Uterus (tissue), 4 donors: Measurements from ENCODE around the gene TIAM1. TPM values are rescaled to one million over a fixed set of nuclear protein-coding genes. Genes with fewer than 3 reads are reported as not detected.

ENCODE experiments used
- DNase-seq, 2 donors: peaks; one replicate each; pipeline ENCODE4 v3.0.0-alpha.2; 2019 to 2020
- H3K27ac ChIP-seq, 2 donors: fragments of 200-600 bp; sonication (generic); 1 replicate in 1 of 2; 2 replicates in 1 of 2; pipeline ENCODE4 v1.5.1; 2016 to 2018
- H3K27me3 ChIP-seq, 2 donors: fragments of 200-600 bp; sonication (generic); one replicate each; pipeline ENCODE4 v1.5.1; 2018 to 2019; ENCODE audit warnings: control low read depth in 1 of 2
- H3K36me3 ChIP-seq, 2 donors: fragments of 200-600 bp; sonication (generic); one replicate each; pipeline ENCODE4 v1.5.1; 2019; ENCODE audit warnings: control low read depth in 1 of 2
- H3K4me1 ChIP-seq, 2 donors: fragments of 200-600 bp; sonication (generic); one replicate each; pipeline ENCODE4 v1.5.1; 2018 to 2019; ENCODE audit warnings: control low read depth in 1 of 2
- H3K4me3 ChIP-seq, 2 donors: fragments of 200-600 bp; sonication (generic); 1 replicate in 1 of 2; 2 replicates in 1 of 2; pipeline ENCODE4 v1.5.1; 2018 to 2019; ENCODE audit warnings: mild to moderate bottlenecking in 1 of 2
- H3K9me3 ChIP-seq, 2 donors: fragments of 200-600 bp; sonication (generic); one replicate each; pipeline ENCODE4 v1.5.1; 2019; ENCODE audit warnings: control low read depth in 1 of 2
- POLR2A ChIP-seq, 2 donors: fragments of 450-650 bp; IDR thresholded peaks; one replicate each; pipeline ENCODE4 v1.6.1; 2016; ENCODE audit warnings: antibody characterized with exemption in 2 of 2, mild to moderate bottlenecking in 1 of 2, moderate library complexity in 1 of 2
- intact Hi-C: fragments of 100-400 bp; cut with DNase I; formaldehyde crosslinking; loops from one replicate; pipeline ENCODE4 v1.15.1; 2023; ENCODE audit warnings: low total_unique reads
- total RNA-seq, 4 donors: library from RNA; depleted of rRNA in 3 of 4; stranded (reverse); fragments of >200 nt in 3 of 4; gene quantifications; one replicate each; pipeline versions ENCODE4 v1.1.0 to v1.2.4, GENCODE V29; 2014 to 2023
- TF ChIP-seq, protein P1 (sequence below), 4 experiments: fragments of 200-600 bp in 2 of 4; fragments of 450-650 bp in 2 of 4; sonication (generic) in 2 of 4; IDR thresholded peaks; one replicate each; pipeline ENCODE4 v1.5.1; 2016 to 2019; ENCODE audit warnings: antibody characterized with exemption in 4 of 4, mild to moderate bottlenecking in 2 of 4, moderate library complexity in 1 of 4
- donor health status: DM: yes; HTN: yes; CAD: no.

TIAM1 gene
- total RNA-seq, 4 donors from 2014 or later = 14.4 to 74.9 (median 39.5) TPM

DNA sequence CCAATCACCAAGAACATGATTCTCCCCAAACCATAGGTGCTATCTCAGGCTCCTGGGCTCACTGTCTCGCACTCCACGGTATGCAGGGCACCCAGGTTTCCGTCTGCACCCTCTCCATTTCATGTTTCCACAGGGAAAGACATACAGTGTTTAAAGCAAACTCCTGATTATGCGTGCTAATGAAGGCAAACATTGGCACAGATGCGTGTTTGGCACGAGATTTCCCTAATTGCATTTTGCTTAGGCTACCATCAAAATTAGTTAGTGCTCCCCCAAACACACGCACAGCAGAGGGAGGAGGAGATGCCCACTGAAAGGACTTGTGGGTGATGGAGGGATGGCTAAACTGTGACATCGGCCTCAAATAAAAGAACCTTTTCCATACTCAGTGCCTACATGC is 32.2 kb upstream of the TIAM1 start:
- intact Hi-C loops = no loop called here
- no peak for DNase-seq
- Histone ChIP-seq H3K4me3 (no peak overlapping the region), H3K27ac (no peak overlapping the region), H3K36me3 (no peaks in the 10 kb centered on the region), H3K9me3 (no peaks in the 10 kb centered on the region), H3K4me1 (no peaks in the 10 kb centered on the region), H3K27me3 (no peaks in the 10 kb centered on the region)
- TF ChIP-seq, protein P1, sequence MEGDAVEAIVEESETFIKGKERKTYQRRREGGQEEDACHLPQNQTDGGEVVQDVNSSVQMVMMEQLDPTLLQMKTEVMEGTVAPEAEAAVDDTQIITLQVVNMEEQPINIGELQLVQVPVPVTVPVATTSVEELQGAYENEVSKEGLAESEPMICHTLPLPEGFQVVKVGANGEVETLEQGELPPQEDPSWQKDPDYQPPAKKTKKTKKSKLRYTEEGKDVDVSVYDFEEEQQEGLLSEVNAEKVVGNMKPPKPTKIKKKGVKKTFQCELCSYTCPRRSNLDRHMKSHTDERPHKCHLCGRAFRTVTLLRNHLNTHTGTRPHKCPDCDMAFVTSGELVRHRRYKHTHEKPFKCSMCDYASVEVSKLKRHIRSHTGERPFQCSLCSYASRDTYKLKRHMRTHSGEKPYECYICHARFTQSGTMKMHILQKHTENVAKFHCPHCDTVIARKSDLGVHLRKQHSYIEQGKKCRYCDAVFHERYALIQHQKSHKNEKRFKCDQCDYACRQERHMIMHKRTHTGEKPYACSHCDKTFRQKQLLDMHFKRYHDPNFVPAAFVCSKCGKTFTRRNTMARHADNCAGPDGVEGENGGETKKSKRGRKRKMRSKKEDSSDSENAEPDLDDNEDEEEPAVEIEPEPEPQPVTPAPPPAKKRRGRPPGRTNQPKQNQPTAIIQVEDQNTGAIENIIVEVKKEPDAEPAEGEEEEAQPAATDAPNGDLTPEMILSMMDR (IDR thresholded peaks at IDR 0.05) = no peak
- TF ChIP-seq POLR2A (IDR thresholded peaks at IDR 0.05) = no peak

DNA sequence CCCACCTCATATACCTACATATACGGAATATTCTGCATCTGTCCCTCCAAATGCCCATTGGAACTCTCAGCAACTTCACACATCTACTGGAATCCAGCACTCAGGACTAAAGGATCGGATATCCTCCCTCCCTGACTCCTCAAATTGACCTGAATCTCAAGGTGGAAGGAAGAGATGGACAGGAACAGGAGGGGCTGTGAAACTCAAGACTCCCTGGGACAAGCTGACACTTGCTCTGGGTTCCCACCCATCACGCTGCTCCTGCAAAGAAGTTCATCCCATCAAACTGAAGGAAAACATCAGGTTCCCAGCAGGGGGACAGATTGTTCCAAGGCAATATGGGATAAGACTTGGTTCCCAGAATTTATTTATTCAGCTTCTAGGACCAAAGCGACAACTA is 30.3 kb upstream of the TIAM1 start:
- Histone ChIP-seq H3K27ac (no peak overlapping the region), H3K4me3 (no peak overlapping the region), H3K27me3 (no peaks in the 10 kb centered on the region), H3K4me1 (no peaks in the 10 kb centered on the region), H3K9me3 (no peaks in the 10 kb centered on the region), H3K36me3 (no peaks in the 10 kb centered on the region)
- intact Hi-C loops = no loop called here
- no peak for DNase-seq
- TF ChIP-seq POLR2A (IDR thresholded peaks at IDR 0.05) = no peak
- TF ChIP-seq, protein P1 (IDR thresholded peaks at IDR 0.05) = no peak

DNA sequence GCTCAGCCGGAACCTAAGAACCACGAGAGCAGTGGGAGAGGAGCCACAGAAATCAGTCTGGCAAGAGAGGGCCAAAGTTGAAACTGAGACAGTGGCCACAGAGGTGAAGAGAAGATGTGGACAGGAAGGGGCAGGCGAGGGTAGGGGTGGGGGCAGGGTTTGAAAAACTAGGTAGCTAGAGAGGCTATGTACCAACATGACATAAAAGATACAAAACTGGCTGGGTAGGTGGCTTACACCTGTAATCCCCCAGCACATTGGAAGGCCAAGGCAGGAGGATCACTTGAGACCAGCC is 28.4 kb upstream of the TIAM1 start:
- H3K27ac ChIP-seq = no peak overlapping the region
- H3K4me1 ChIP-seq = no peaks in the 10 kb centered on the region
- DNase-seq = no peak
- no peaks in the 10 kb centered on the region for H3K27me3 ChIP-seq
- TF ChIP-seq, protein P1 (IDR thresholded peaks at IDR 0.05) = no peak
- no peak for TF ChIP-seq POLR2A (IDR thresholded peaks at IDR 0.05)
- H3K9me3 ChIP-seq = no peaks in the 10 kb centered on the region
- intact Hi-C loops = no loop called here
- no peak overlapping the region for H3K4me3 ChIP-seq
- H3K36me3 ChIP-seq = no peaks in the 10 kb centered on the region

DNA sequence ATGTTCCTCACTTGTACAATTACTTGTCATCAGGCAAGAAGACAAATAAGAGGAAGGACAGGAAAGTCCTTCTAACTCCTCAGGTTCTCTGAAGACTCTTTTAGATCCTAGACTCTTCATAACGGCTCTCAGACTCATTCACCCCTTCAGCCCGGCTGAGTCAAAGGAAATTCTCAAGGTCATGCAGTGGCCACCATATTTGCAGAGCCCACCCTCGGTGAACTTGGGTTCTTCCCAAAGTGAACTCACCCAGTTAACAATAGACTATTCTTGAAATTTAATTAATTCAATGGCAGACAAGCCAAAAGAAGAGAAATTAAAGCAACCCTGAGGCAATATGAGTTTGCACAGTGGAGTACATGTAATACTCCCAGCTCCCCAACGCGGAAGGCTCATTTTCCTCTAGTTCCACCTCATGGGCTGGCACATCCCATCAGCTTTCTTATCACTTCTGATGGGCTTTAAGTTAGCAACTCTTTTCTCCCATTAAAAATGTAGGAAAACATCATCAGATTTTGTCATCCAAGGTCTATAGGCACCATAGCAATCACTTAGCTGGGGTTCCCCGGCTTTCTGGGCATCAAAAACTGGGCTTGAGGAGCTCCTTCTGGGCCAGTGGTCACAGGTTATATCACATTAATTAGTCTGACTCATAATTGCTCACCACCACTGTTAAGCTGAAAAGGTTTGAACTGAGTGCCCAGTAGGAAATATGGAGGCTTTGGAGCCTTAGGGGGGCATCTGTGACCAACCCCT is 27.8 kb upstream of the TIAM1 start:
- Histone ChIP-seq H3K36me3 (no peaks in the 10 kb centered on the region), H3K4me1 (no peaks in the 10 kb centered on the region), H3K4me3 (no peak overlapping the region), H3K9me3 (no peaks in the 10 kb centered on the region), H3K27me3 (no peaks in the 10 kb centered on the region), H3K27ac (no peak overlapping the region)
- no peak for TF ChIP-seq POLR2A (IDR thresholded peaks at IDR 0.05)
- TF ChIP-seq, protein P1 (IDR thresholded peaks at IDR 0.05) = no peak
- intact Hi-C loops = no loop called here
- DNase-seq = no peak

DNA sequence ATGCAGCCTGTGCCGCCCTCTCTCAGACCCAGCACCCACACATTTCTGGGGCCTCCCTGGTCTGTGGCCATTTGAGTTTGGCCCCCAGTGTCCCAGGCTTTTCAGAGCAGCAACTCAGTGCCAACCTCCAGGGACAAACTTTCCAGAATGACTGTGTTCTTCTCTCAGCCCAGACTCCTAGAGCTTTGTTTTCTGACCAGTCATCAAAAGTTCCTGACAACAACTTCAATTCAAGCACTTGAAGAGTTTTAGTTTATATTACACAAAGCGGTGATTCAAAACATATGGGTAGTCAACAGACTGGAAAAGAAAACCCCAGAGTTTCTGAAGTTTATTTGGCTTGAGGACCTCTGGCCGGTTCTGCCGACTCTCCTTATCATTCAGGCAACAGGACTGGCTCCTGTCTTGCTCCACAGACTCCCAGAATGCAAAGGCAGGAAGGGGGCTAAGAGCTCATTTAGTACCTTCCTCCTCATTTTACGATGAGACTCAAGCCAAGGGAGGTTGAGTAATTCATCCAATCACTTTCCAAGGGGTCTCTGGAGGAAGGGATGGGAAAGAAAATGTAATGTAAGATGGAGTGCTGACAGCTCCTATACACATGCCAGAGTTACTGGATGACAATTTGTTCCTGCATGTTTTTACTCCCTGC is 27.0 kb upstream of the TIAM1 start:
- H3K36me3 ChIP-seq = no peaks in the 10 kb centered on the region
- no peak for TF ChIP-seq POLR2A (IDR thresholded peaks at IDR 0.05)
- TF ChIP-seq, protein P1 (IDR thresholded peaks at IDR 0.05) = no peak
- H3K27me3 ChIP-seq = no peaks in the 10 kb centered on the region
- H3K9me3 ChIP-seq = no peaks in the 10 kb centered on the region
- no peaks in the 10 kb centered on the region for H3K4me1 ChIP-seq
- no peak overlapping the region for H3K4me3 ChIP-seq
- no peak for DNase-seq
- intact Hi-C loops = no loop called here
- no peak overlapping the region for H3K27ac ChIP-seq
